Skeletal muscle satellite cell (primary cell): ENCODE data around the gene MRPL43. TPM values are rescaled to one million over a fixed set of nuclear protein-coding genes. Genes with fewer than 3 reads are reported as not detected.

Source experiments
- small RNA-seq: library from RNA; depleted of rRNA; stranded (forward); fragments of <200 nt; gene quantifications from one replicate; pipeline ENCODE3, GENCODE V24; 2012

The MRPL43 gene

Small RNAs within 50 kb of the gene (small RNA-seq; reads per million reads assigned to genes)
- not detected for gene MIR608
